Measurements from ENCODE around the gene FAM168B.

- TF ChIP-seq EP300 (IDR thresholded peaks at IDR 0.05; ENCODE audit: borderline replicate concordance in 1 of 2, low read depth in 1 of 2, low read length in 1 of 2) (no peak), CTCF (IDR thresholded peaks at IDR 0.05) (no peak), POLR2AphosphoS5 (IDR thresholded peaks at IDR 0.05; ENCODE audit: low read depth, low read length) (no peak), RFX5 (IDR thresholded peaks at IDR 0.05; ENCODE audit: low read length) (no peak), YY1 (IDR thresholded peaks at IDR 0.05; ENCODE audit: low read depth) (no peak), RXRA (IDR thresholded peaks at IDR 0.05; ENCODE audit: borderline replicate concordance, low read depth) (no peak), USF2 (IDR thresholded peaks at IDR 0.05; ENCODE audit: borderline replicate concordance, low read depth, low read length) (no peak), MXI1 (IDR thresholded peaks at IDR 0.05; ENCODE audit: low read depth, low read length) (no peak)
Measured at GRCh38 chr2:131039101-131039440, 54.2 kb downstream of the FAM168B start.

Measured in SK-N-SH (cell line).